HCT116 (cell line): Measurements from ENCODE around the gene CTBS. TPM values are rescaled to one million over a fixed set of nuclear protein-coding genes. Genes with fewer than 3 reads are reported as not detected.

ENCODE experiments used
- ATAC-seq: fragments of 200-7000 bp; cut with Tn5 transposase; 2 replicates; pipeline ENCODE4 v1.9.1; 2020; ENCODE audit warnings: mild to moderate bottlenecking, moderate library complexity
- BruUV-seq: library from RNA; stranded (reverse); fragments of 400-500 nt; replicated peaks from 2 replicates; lab custom pipeline; 2021; lab: Mats Ljungman, UMichigan
- CTCF ChIA-PET: fragments of 300-600 bp; sonication (Branson Sonifier 250); formaldehyde crosslinking; loops from one replicate; lab custom pipeline; 2021; ENCODE audit warnings: antibody characterized with exemption; lab: Charles Lee
- POLR2A ChIA-PET: fragments of 300-600, 350-600 bp; sonication (Branson Sonifier 250); formaldehyde crosslinking; loops from one replicate; lab custom pipeline; 2021; ENCODE audit warnings: antibody characterized with exemption; lab: Charles Lee
- RAD21 ChIA-PET, 2 experiments: fragments of 300-600 bp; sonication (Branson Sonifier 250); formaldehyde crosslinking; loops; one replicate each; lab custom pipeline; 2023; ENCODE audit warnings: low total read pairs in 2 of 2; ENCODE audit not compliant: uncharacterized antibody in 2 of 2, unreplicated experiment in 2 of 2, low non-redundant PET in 1 of 2; lab: Charles Lee
- DNase-seq: peaks from one replicate; pipeline ENCODE4 v3.0.0-alpha.2; 2010; ENCODE audit warnings: low read depth, low spot score
- H2AFZ ChIP-seq: fragments of 200-600 bp; shearing (Covaris generic), sonication (generic); 2 replicates; pipeline ENCODE4 v1.6.1; 2017; ENCODE audit warnings: low read depth, mixed run types, mixed read lengths, antibody characterized with exemption, low read length; ENCODE audit not compliant: poor library complexity, severe bottlenecking
- H3K27ac ChIP-seq: 2 replicates; pipeline ENCODE4 v1.5.1; 2012; ENCODE audit warnings: low read depth, low read length
- H3K27me3 ChIP-seq: fragments of 200-600 bp; sonication (generic); 2 replicates; pipeline ENCODE4 v1.6.1; 2016; ENCODE audit warnings: mixed run types, low read length, mixed read lengths; ENCODE audit not compliant: insufficient read depth
- H3K36me3 ChIP-seq, 2 experiments: fragments of 200-500 bp in 1 of 2; fragments of 200-600 bp in 1 of 2; sonication (Bioruptor generic) in 1 of 2; sonication (generic) in 1 of 2; 2 replicates each; pipeline versions ENCODE4 v1.5.1 to v1.6.1; 2014 to 2016; ENCODE audit warnings: low read length in 2 of 2, inconsistent platforms in 1 of 2, mixed read lengths in 1 of 2, mixed run types in 1 of 2; ENCODE audit not compliant: insufficient read depth in 2 of 2, control insufficient read depth in 1 of 2
- H3K4me1 ChIP-seq, 2 experiments: fragments of 200-600 bp in 1 of 2; sonication (generic) in 1 of 2; 2 replicates each; pipeline versions ENCODE4 v1.5.1 to v1.6.1; 2012 to 2017; ENCODE audit warnings: low read length in 2 of 2, inconsistent platforms in 1 of 2, mild to moderate bottlenecking in 1 of 2, mixed read lengths in 1 of 2, mixed run types in 1 of 2, moderate library complexity in 1 of 2; ENCODE audit not compliant: insufficient read depth in 2 of 2, control insufficient read depth in 1 of 2
- H3K4me2 ChIP-seq: fragments of 200-600 bp; sonication (generic); 2 replicates; pipeline ENCODE4 v1.6.1; 2017; ENCODE audit warnings: mixed run types, low read length, mixed read lengths
- H3K4me3 ChIP-seq, 2 experiments: fragments of 200-600 bp in 1 of 2; sonication (generic) in 1 of 2; replicated peaks in 1 of 2; 2 replicates each; pipeline ENCODE4 v1.5.1; 2011 to 2016; ENCODE audit warnings: low read length in 2 of 2, control low read depth in 1 of 2, low read depth in 1 of 2, mild to moderate bottlenecking in 1 of 2, mixed read lengths in 1 of 2, mixed run types in 1 of 2
- H3K79me2 ChIP-seq: fragments of 200-600 bp; sonication (generic); 2 replicates; pipeline ENCODE4 v1.6.1; 2017; ENCODE audit warnings: mild to moderate bottlenecking, mixed run types, low read length, moderate library complexity, mixed read lengths; ENCODE audit not compliant: insufficient read depth
- H3K9ac ChIP-seq: fragments of 200-600 bp; sonication (generic); 2 replicates; pipeline ENCODE4 v1.6.1; 2016; ENCODE audit warnings: low read length, mixed read lengths
- H3K9me2 ChIP-seq: fragments of 200-600 bp; sonication (generic), shearing (Covaris generic); 2 replicates; pipeline ENCODE4 v1.6.1; 2017; ENCODE audit warnings: mixed run types, mild to moderate bottlenecking, moderate library complexity; ENCODE audit not compliant: insufficient read depth
- H3K9me3 ChIP-seq, 2 experiments: fragments of 200-500 bp in 1 of 2; fragments of 200-600 bp in 1 of 2; sonication (Bioruptor generic) in 1 of 2; sonication (generic) in 1 of 2; 2 replicates each; pipeline ENCODE4 v1.6.1; 2014 to 2017; ENCODE audit warnings: low read length in 2 of 2, mixed read lengths in 2 of 2, inconsistent platforms in 1 of 2, low read depth in 1 of 2, mild to moderate bottlenecking in 1 of 2, mixed run types in 1 of 2, moderate library complexity in 1 of 2; ENCODE audit not compliant: control insufficient read depth in 1 of 2, insufficient read depth in 1 of 2
- H4K20me1 ChIP-seq: fragments of 200-600 bp; sonication (generic), shearing (Covaris generic); 2 replicates; pipeline ENCODE4 v1.6.1; 2017; ENCODE audit warnings: mixed run types, mild to moderate bottlenecking, moderate library complexity; ENCODE audit not compliant: insufficient read depth
- CBX3 ChIP-seq: IDR thresholded peaks from 2 replicates; pipeline ENCODE4 v1.6.1; 2012; ENCODE audit warnings: low read depth
- CTCF ChIP-seq, 3 experiments: fragments of 200-600 bp in 1 of 3; sonication (generic) in 1 of 3; IDR thresholded peaks in 2 of 3; conservative IDR thresholded peaks in 1 of 3; 2 replicates each; pipeline ENCODE4 v1.5.1; 2012 to 2017; ENCODE audit warnings: low read depth in 2 of 3, low read length in 2 of 3, antibody characterized with exemption in 1 of 3, borderline replicate concordance in 1 of 3, control low read depth in 1 of 3, mild to moderate bottlenecking in 1 of 3, mixed read lengths in 1 of 3, mixed run types in 1 of 3, moderate library complexity in 1 of 3; ENCODE audit not compliant: insufficient read depth in 1 of 3
- ELF1 ChIP-seq: IDR thresholded peaks from 2 replicates; pipeline ENCODE4 v1.6.1; 2012; ENCODE audit warnings: low read depth, borderline replicate concordance
- JUND ChIP-seq: IDR thresholded peaks from 2 replicates; pipeline ENCODE4 v1.6.1; 2012
- RAD21 ChIP-seq: IDR thresholded peaks from 2 replicates; pipeline ENCODE4 v1.6.1; 2012; ENCODE audit warnings: low read depth, mild to moderate bottlenecking
- REST ChIP-seq: IDR thresholded peaks from 2 replicates; pipeline ENCODE4 v1.6.1; 2012; ENCODE audit warnings: low read depth
- SP1 ChIP-seq: IDR thresholded peaks from 2 replicates; pipeline ENCODE4 v1.6.1; 2012; ENCODE audit warnings: low read depth
- ZBTB33 ChIP-seq: IDR thresholded peaks from 2 replicates; pipeline ENCODE4 v1.6.1; 2011; ENCODE audit warnings: mild to moderate bottlenecking, low read length, moderate library complexity; ENCODE audit not compliant: insufficient replicate concordance; ENCODE audit errors: extremely low read depth
- ZFX ChIP-seq: fragments of 450-650 bp; IDR thresholded peaks from 2 replicates; pipeline ENCODE4 v1.6.1; 2017
- intact Hi-C: fragments of 100-400 bp; cut with micrococcal nuclease; formaldehyde crosslinking; loops from 2 replicates; pipeline ENCODE4 v1.10.0; 2022
- total RNA-seq: library from RNA; stranded (reverse); gene quantifications from one replicate; pipeline ENCODE4 v1.2.1, GENCODE V29; 2021; ENCODE audit not compliant: unreplicated experiment

CTBS gene
- total RNA-seq, 1 experiment from 2014 or later: 19.5 TPM

GRCh38 chr1:84611091-84611490 is 36.9 kb upstream of the CTBS start:
- no peak overlapping the region for H2AFZ ChIP-seq
- no TSS peak for BruUV-seq
- intact Hi-C loops: no loop called here
- H3K9ac ChIP-seq: no peak overlapping the region
- TF ChIP-seq RAD21: no peak
- TF ChIP-seq ZFX: no peak
- TF ChIP-seq REST: no peak
- TF ChIP-seq JUND: no peak
- TF ChIP-seq, all 23 proteins: peak for 0
- DNase-seq (no peak), ATAC-seq (no peak)
- no peak overlapping the region for H3K27ac ChIP-seq
- peaks cover 4 to 19% of the 10 kb centered on the region in 2 experiments; a peak in 2 of 4 replicates for H3K9me3 ChIP-seq
- H3K4me1 ChIP-seq: no peaks in the 10 kb centered on the region
- no peaks in the 10 kb centered on the region for H3K79me2 ChIP-seq
- no peaks in the 10 kb centered on the region for H4K20me1 ChIP-seq
- RAD21 ChIA-PET: no interaction called here
- CTCF ChIA-PET: no interaction called here
- POLR2A ChIA-PET: no interaction called here
- no peaks in the 10 kb centered on the region for H3K9me2 ChIP-seq
- no peaks in the 10 kb centered on the region for H3K27me3 ChIP-seq
- H3K36me3 ChIP-seq: no peaks in the 10 kb centered on the region
- no peak overlapping the region for H3K4me2 ChIP-seq
- H3K4me3 ChIP-seq: no peak overlapping the region

- TF ChIP-seq JUND (no peak), ELF1 (no peak), ZBTB33 (no peak), SP1 (no peak), CBX3 (0 out of 2 replicates have a peak, but pooled peaks have one; percentile 16), CTCF (IDR thresholded peaks at IDR 0.05 in 2 of 3, conservative IDR thresholded peaks at IDR 0.05 in 1 of 3; ENCODE audit: borderline replicate concordance in 1 of 3, insufficient read depth in 1 of 3, low read depth in 2 of 3, low read length in 2 of 3) (no peak)
- RAD21 ChIA-PET: interaction anchor here in 1 of 2 experiments (0.7 kb wide), 1 partner anchor 865 kb away, joined by 3 read pairs; no protein-coding TSS in a partner anchor
- BruUV-seq: no TSS peak
- no peaks in the 10 kb centered on the region for H4K20me1 ChIP-seq
- no peak overlapping the region for H3K27ac ChIP-seq
- no peak overlapping the region for H3K4me2 ChIP-seq
- peaks cover 9 to 11% of the 10 kb centered on the region in 2 experiments; a peak in 2 of 4 replicates for H3K9me3 ChIP-seq
- CTCF ChIA-PET: interaction anchor here (1.0 to 2.8 kb wide), 2 partner anchors 13 to 165 kb away, joined by 4 to 6 read pairs; no protein-coding TSS in a partner anchor
- POLR2A ChIA-PET: no interaction called here
- no peak overlapping the region for H3K4me3 ChIP-seq
- intact Hi-C loops: loop anchor here (10.0 kb wide), 2 partner anchors 102 to 328 kb away; partner anchors contain the start of genes GNG5 and SPATA1
- H3K79me2 ChIP-seq: no peaks in the 10 kb centered on the region
- ATAC-seq: no peak
- H3K27me3 ChIP-seq: no peaks in the 10 kb centered on the region
- peaks cover 23 to 34% of the 10 kb centered on the region in 2 experiments for H3K4me1 ChIP-seq
- no peak for DNase-seq
- H3K36me3 ChIP-seq: no peaks in the 10 kb centered on the region
- no peaks in the 10 kb centered on the region for H3K9me2 ChIP-seq
- H3K9ac ChIP-seq: no peak overlapping the region
- no peak overlapping the region for H2AFZ ChIP-seq
These were observed 32.7 kb upstream of the CTBS start for GRCh38 chr1:84606977-84607376.
